K562 (cell line): ENCODE data around the gene VARS1. TPM values are rescaled to one million over a fixed set of nuclear protein-coding genes. Genes with fewer than 3 reads are reported as not detected.
A peak's percentile ranks its signal among the peaks of the same experiment; 100 is the strongest.

Source experiments
- CBFA2T2 ChIP-seq: fragments of 450-650 bp; conservative IDR thresholded peaks from 2 replicates; pipeline ENCODE4 v1.6.1; 2017; ENCODE audit warnings: mild to moderate bottlenecking
- FOXJ2 ChIP-seq: fragments of 200-800 bp; sonication (Bioruptor generic); IDR thresholded peaks from 2 replicates; pipeline ENCODE4 v1.6.1; 2016; ENCODE audit warnings: missing genetic modification characterization, missing compliant biosample characterization
- HDAC2 ChIP-seq: fragments of 450-650 bp; IDR thresholded peaks from 2 replicates; pipeline ENCODE4 v1.6.1; 2016; ENCODE audit warnings: mild to moderate bottlenecking
- NCOA4 ChIP-seq: fragments of 450-650 bp; IDR thresholded peaks from 2 replicates; pipeline ENCODE4 v1.6.1; 2018; ENCODE audit warnings: mild to moderate bottlenecking; ENCODE audit not compliant: partially characterized antibody
- NFE2 ChIP-seq: IDR thresholded peaks from 2 replicates; pipeline ENCODE4 v1.6.1; 2014; ENCODE audit warnings: antibody characterized with exemption, low read depth
- NR2C2 ChIP-seq, 2 experiments: fragments of 200-800 bp in 1 of 2; sonication (Bioruptor generic) in 1 of 2; sonication (generic) in 1 of 2; formaldehyde crosslinking in 1 of 2; IDR thresholded peaks; 2 replicates each; pipeline versions ENCODE4 v1.6.1 to v1.8.0; 2016 to 2022; ENCODE audit warnings: mild to moderate bottlenecking in 1 of 2, missing compliant biosample characterization in 1 of 2, missing genetic modification characterization in 1 of 2, missing genetic modification reagents in 1 of 2
- POLR3G ChIP-seq: IDR thresholded peaks from 2 replicates; pipeline ENCODE4 v1.6.1; 2011; ENCODE audit not compliant: insufficient read length, insufficient replicate concordance; ENCODE audit errors: extremely low read depth
- PTRF ChIP-seq: fragments of 450-650 bp; IDR thresholded peaks from 2 replicates; pipeline ENCODE4 v1.6.1; 2016; ENCODE audit warnings: mild to moderate bottlenecking, missing genetic modification characterization, missing compliant biosample characterization
- SMARCA4 ChIP-seq: fragments of 450-650 bp; IDR thresholded peaks from 2 replicates; pipeline ENCODE4 v1.6.1; 2016
- SREBF1 ChIP-seq: fragments of 150-350 bp; IDR thresholded peaks from 2 replicates; pipeline ENCODE4 v1.6.1; 2014; ENCODE audit warnings: antibody characterized with exemption, low read depth, low read length, borderline replicate concordance
- SRSF1 ChIP-seq: fragments of 200-400 bp; formaldehyde crosslinking; IDR thresholded peaks from 2 replicates; pipeline ENCODE4 v1.6.1; 2017; ENCODE audit warnings: mild to moderate bottlenecking, low read depth, low read length, moderate library complexity
- STAG1 ChIP-seq: sonication (generic); formaldehyde crosslinking; IDR thresholded peaks from 2 replicates; pipeline ENCODE4 v1.5.0; 2020; ENCODE audit warnings: missing genetic modification reagents, borderline replicate concordance
- TCF3 ChIP-seq: sonication (generic); formaldehyde crosslinking; IDR thresholded peaks from 2 replicates; pipeline ENCODE4 v1.4.0; 2020; ENCODE audit warnings: mild to moderate bottlenecking, missing genetic modification reagents
- XRCC5 ChIP-seq: fragments of 200-400 bp; formaldehyde crosslinking; IDR thresholded peaks from 2 replicates; pipeline ENCODE4 v1.6.1; 2017; ENCODE audit warnings: low read depth, mild to moderate bottlenecking, low read length
- ZNF239 ChIP-seq: fragments of 250-450 bp; sonication (Bioruptor Pico); IDR thresholded peaks from 2 replicates; pipeline ENCODE4 v1.4.0; 2020; ENCODE audit warnings: mild to moderate bottlenecking
- ZNF311 ChIP-seq: fragments of 250-450 bp; sonication (Bioruptor Pico); IDR thresholded peaks from 2 replicates; pipeline ENCODE4 v1.4.0; 2020; ENCODE audit warnings: mild to moderate bottlenecking, moderate library complexity
- ZNF444 ChIP-seq: fragments of 250-450 bp; sonication (Bioruptor Pico); IDR thresholded peaks from 2 replicates; pipeline ENCODE4 v1.4.0; 2020; ENCODE audit warnings: mild to moderate bottlenecking, moderate library complexity
- ZNF717 ChIP-seq: fragments of 250-450 bp; sonication (Bioruptor Pico); IDR thresholded peaks from 2 replicates; pipeline ENCODE4 v1.5.0; 2021
- ZNF76 ChIP-seq: fragments of 250-450 bp; sonication (Bioruptor Pico); IDR thresholded peaks from 2 replicates; pipeline ENCODE4 v1.4.0; 2020; ENCODE audit warnings: mild to moderate bottlenecking, moderate library complexity, borderline replicate concordance
- polyA plus RNA-seq, 8 experiments: library from polyadenylated mRNA; depleted of rRNA in 4 of 8; stranded (reverse) in 5 of 8; unstranded in 3 of 8; fragments of >200 nt; fragmentation: Nextera tagmentation in 2 of 8; fragmentation: Illumina TruSeq in 1 of 8; extraction: Ambion mirVana in 2 of 8; extraction: Trizol in 1 of 8; gene quantifications; 2 replicates each; pipeline versions ENCODE4 v1.2.1 to v1.2.3, GENCODE V29; 2011 to 2014; ENCODE audit warnings: inconsistent platforms in 1 of 8, missing spikeins in 1 of 8
- total RNA-seq, 7 experiments: library from RNA; depleted of rRNA in 6 of 7; stranded (reverse); fragments of >200 nt in 6 of 7; fragmentation: Illumina TruSeq in 2 of 7; extraction: Trizol in 2 of 7; gene quantifications; 2 replicates each; pipeline versions ENCODE4 v1.2.1 to v1.2.3, GENCODE V29; 2011 to 2021; ENCODE audit warnings: low replicate concordance in 1 of 7
- TF ChIP-seq, protein P1 (sequence below): sonication (generic); IDR thresholded peaks from 2 replicates; pipeline ENCODE4 v1.6.1; 2016
- TF ChIP-seq, protein P2 (sequence below): IDR thresholded peaks from 2 replicates; pipeline ENCODE4 v1.6.1; 2014; ENCODE audit warnings: antibody characterized with exemption
- TF ChIP-seq, protein P3 (sequence below): fragments of 200-800 bp; sonication (Bioruptor generic); IDR thresholded peaks from 2 replicates; pipeline ENCODE4 v1.6.1; 2017; ENCODE audit warnings: missing genetic modification characterization, missing compliant biosample characterization
- TF ChIP-seq, protein P4 (sequence below): fragments of 450-650 bp; IDR thresholded peaks from 2 replicates; pipeline ENCODE4 v1.6.1; 2016; ENCODE audit warnings: missing biosample characterization, missing genetic modification characterization
- TF ChIP-seq, protein P5 (sequence below): fragments of 250-450 bp; sonication (Bioruptor Pico); IDR thresholded peaks from 2 replicates; pipeline ENCODE4 v1.4.0; 2020

Gene VARS1
- total and polyA plus RNA-seq, 9 of the 15 experiments (the other 6 are each of a cell fraction or from before 2014, with no cell fraction given), result 2.9 to 488 (median 130) TPM

DNA sequence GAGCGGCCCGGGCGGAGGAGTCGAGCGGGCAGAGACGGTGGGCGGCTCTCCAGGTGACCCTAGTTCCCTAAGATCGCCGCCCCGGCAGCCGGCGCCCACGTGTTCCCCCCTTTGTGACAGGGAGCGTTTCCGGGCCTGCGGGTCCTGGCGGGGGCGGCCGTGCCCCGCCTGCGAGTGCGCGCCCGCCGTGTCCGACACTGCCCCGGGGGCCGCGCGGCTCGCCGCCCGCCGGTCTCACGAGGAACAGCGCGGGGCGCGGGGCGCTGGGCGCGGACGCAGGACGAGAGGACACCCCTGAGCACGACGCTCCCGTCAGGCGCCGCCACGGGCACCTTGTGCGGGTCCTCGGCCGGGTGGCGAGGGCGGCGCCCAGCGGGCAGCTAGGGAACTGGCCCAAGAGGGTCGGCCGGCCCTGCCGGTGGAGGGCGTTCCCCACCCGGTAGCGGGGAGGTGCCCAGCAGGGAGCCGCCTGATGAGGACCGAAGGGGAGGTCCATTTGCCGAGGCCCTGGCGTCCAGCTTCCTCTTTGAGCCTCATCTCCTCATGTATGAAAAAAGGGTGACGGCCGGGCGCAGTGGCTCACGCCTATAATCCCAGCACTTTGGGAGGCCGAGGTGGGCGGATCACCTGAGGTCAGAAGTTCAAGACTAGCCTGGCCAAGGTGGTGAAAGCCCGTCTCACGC lies at the start of gene VARS1 (continued):
- TF ChIP-seq, protein P1, sequence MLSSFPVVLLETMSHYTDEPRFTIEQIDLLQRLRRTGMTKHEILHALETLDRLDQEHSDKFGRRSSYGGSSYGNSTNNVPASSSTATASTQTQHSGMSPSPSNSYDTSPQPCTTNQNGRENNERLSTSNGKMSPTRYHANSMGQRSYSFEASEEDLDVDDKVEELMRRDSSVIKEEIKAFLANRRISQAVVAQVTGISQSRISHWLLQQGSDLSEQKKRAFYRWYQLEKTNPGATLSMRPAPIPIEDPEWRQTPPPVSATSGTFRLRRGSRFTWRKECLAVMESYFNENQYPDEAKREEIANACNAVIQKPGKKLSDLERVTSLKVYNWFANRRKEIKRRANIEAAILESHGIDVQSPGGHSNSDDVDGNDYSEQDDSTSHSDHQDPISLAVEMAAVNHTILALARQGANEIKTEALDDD, result peak; percentile 55; the same call in 1 of the 2 replicates
- TF ChIP-seq TCF3 (CRISPR knock-in tag) (peak; percentile 69), NCOA4 (no peak), CBFA2T2 (0 out of 2 replicates have a peak, but pooled peaks have one; percentile 22), ZNF717 (CRISPR knock-in tag) (no peak), ZNF239 (CRISPR knock-in tag) (peak; percentile 8; the same call in 1 of the 2 replicates), NR2C2 (CRISPR knock-in tag; IDR thresholded peaks at IDR 0.05) (peak; percentile 74), NR2C2 (tag; IDR thresholded peaks at IDR 0.05) (peak; percentile 91), ZNF311 (no peak), PTRF (tag) (no peak), ZNF444 (no peak), XRCC5 (peak; percentile 63; the same call in 1 of the 2 replicates), FOXJ2 (no peak), STAG1 (CRISPR knock-in tag) (no peak), ZNF76 (peak; percentile 90), POLR3G (no peak), SMARCA4 (no peak; the same call in none of the 2 replicates), NFE2 (peak; percentile 99), HDAC2 (peak; percentile 87), SRSF1 (no peak), SREBF1 (no peak)
- TF ChIP-seq, protein P2, sequence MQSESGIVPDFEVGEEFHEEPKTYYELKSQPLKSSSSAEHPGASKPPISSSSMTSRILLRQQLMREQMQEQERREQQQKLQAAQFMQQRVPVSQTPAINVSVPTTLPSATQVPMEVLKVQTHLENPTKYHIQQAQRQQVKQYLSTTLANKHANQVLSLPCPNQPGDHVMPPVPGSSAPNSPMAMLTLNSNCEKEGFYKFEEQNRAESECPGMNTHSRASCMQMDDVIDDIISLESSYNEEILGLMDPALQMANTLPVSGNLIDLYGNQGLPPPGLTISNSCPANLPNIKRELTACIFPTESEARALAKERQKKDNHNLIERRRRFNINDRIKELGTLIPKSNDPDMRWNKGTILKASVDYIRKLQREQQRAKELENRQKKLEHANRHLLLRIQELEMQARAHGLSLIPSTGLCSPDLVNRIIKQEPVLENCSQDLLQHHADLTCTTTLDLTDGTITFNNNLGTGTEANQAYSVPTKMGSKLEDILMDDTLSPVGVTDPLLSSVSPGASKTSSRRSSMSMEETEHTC, result peak; percentile 41; the same call in 1 of the 2 replicates
- TF ChIP-seq, protein P3, sequence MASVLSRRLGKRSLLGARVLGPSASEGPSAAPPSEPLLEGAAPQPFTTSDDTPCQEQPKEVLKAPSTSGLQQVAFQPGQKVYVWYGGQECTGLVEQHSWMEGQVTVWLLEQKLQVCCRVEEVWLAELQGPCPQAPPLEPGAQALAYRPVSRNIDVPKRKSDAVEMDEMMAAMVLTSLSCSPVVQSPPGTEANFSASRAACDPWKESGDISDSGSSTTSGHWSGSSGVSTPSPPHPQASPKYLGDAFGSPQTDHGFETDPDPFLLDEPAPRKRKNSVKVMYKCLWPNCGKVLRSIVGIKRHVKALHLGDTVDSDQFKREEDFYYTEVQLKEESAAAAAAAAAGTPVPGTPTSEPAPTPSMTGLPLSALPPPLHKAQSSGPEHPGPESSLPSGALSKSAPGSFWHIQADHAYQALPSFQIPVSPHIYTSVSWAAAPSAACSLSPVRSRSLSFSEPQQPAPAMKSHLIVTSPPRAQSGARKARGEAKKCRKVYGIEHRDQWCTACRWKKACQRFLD (CRISPR knock-in tag), result peak; percentile 99
- TF ChIP-seq, protein P4, sequence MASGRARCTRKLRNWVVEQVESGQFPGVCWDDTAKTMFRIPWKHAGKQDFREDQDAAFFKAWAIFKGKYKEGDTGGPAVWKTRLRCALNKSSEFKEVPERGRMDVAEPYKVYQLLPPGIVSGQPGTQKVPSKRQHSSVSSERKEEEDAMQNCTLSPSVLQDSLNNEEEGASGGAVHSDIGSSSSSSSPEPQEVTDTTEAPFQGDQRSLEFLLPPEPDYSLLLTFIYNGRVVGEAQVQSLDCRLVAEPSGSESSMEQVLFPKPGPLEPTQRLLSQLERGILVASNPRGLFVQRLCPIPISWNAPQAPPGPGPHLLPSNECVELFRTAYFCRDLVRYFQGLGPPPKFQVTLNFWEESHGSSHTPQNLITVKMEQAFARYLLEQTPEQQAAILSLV (tag), result no peak
- TF ChIP-seq, protein P5, sequence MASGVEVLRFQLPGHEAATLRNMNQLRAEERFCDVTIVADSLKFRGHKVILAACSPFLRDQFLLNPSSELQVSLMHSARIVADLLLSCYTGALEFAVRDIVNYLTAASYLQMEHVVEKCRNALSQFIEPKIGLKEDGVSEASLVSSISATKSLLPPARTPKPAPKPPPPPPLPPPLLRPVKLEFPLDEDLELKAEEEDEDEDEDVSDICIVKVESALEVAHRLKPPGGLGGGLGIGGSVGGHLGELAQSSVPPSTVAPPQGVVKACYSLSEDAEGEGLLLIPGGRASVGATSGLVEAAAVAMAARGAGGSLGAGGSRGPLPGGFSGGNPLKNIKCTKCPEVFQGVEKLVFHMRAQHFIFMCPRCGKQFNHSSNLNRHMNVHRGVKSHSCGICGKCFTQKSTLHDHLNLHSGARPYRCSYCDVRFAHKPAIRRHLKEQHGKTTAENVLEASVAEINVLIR (CRISPR knock-in tag), result 0 out of 2 replicates have a peak, but pooled peaks have one; percentile 27
